GM21786 (cell line): ENCODE measurements around the gene LZTS2.
A peak's percentile ranks its signal among the peaks of the same experiment; 100 is the strongest.

ENCODE experiments used
- ATAC-seq: cut with Tn5 transposase; IDR thresholded peaks from one replicate; pipeline ENCODE4 v1.9.1; 2021; ENCODE audit not compliant: unreplicated experiment

The LZTS2 gene

GRCh38 chr10:100997360-100998182, 2.0 kb upstream of the LZTS2 start:
- ATAC-seq, result peak; percentile 26

GRCh38 chr10:100998183-100998990, 1.2 kb upstream of the LZTS2 start:
- peak; percentile 35 for ATAC-seq

GRCh38 chr10:100998991-100999741, 442 bp upstream of the LZTS2 start:
- peak; percentile 34 for ATAC-seq

- ATAC-seq, result no peak
Observed at GRCh38 chr10:101000127-101000914, 713 bp downstream of the LZTS2 start.

- ATAC-seq, result no peak
Observed at GRCh38 chr10:101000915-101001658, 1.5 kb downstream of the LZTS2 start.

- no peak for ATAC-seq
Observed at GRCh38 chr10:101001659-101002035, 2.0 kb downstream of the LZTS2 start.

- ATAC-seq, result no peak
Observed at GRCh38 chr10:101002456-101002855, 2.8 kb downstream of the LZTS2 start.

GRCh38 chr10:101003639-101004206, 4.1 kb downstream of the LZTS2 start:
- ATAC-seq, result no peak

GRCh38 chr10:101005361-101005760, 5.8 kb downstream of the LZTS2 start:
- ATAC-seq, result no peak

- no peak for ATAC-seq
Observed at GRCh38 chr10:101005869-101006567, 6.4 kb downstream of the LZTS2 start.

- ATAC-seq, result no peak
Observed at GRCh38 chr10:101006593-101007098, 7.0 kb downstream of the LZTS2 start.

- ATAC-seq, result no peak
Observed at GRCh38 chr10:101007099-101007711, 7.6 kb downstream of the LZTS2 start.

GRCh38 chr10:101007915-101008822, 8.6 kb downstream of the LZTS2 start:
- no peak for ATAC-seq

GRCh38 chr10:101008823-101009423, 9.3 kb downstream of the LZTS2 start:
- no peak for ATAC-seq

GRCh38 chr10:101010329-101010728, 10.7 kb downstream of the LZTS2 start:
- no peak for ATAC-seq

- no peak for ATAC-seq
Observed at GRCh38 chr10:101011517-101012423, 12.2 kb downstream of the LZTS2 start.
